Stimulated activated CD4-positive, alpha-beta T cell treated with anti-CD3 and anti-CD28 coated beads, Interleukin-2, amount 100 ng/mL, for 24 hours (primary cell): Measurements from ENCODE around the gene TUBB8B.
A peak's percentile ranks its signal among the peaks of the same experiment; 100 is the strongest.
"Not testable (repeated sequence)": the region's sequence is repeated elsewhere in the genome, so short reads cannot be mapped to it uniquely, and the experiment has no call there.

Experiments used
- DNase-seq, 2 donors: peaks; one replicate each; pipeline ENCODE4 v3.0.0-alpha.2; 2020

Gene TUBB8B

GRCh38 chr18:11383-12274, 37.8 kb downstream of the TUBB8B start:
- DNase-seq: not testable (repeated sequence)

- not testable (repeated sequence) for DNase-seq
Measured at GRCh38 chr18:10624-11184, 38.7 kb downstream of the TUBB8B start.

GRCh38 chr18:9937-10336, 39.5 kb downstream of the TUBB8B start:
- peak in 1 of 2 donors; percentile 22 for DNase-seq
